Amniotic epithelial cell (primary cell): ENCODE data around the gene GAPVD1.
"Not testable (repeated sequence)": the region's sequence is repeated elsewhere in the genome, so short reads cannot be mapped to it uniquely, and the experiment has no call there.

ENCODE experiments used
- DNase-seq: peaks from one replicate; pipeline ENCODE4 v3.0.0-alpha.2; 2010; ENCODE audit warnings: low read depth

Gene GAPVD1

DNA sequence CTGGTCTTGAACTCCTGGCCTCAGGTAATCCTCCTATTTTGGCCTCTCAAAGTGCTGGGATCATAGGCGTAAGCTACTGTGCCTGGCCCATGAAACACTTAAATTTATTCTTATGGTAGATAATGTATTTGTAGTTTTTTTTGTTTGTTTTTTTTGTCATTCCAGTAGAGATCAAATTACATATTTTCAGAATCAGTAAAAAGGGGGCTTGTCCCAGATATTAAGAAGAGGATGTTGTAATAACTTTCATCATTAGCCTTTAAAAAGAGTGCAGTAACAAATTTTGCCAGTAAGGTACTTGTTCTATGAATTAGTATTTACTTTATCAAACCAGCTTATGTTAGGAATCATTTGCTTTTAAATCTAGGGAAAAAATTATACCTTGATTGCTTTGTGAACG is 42.6 kb downstream of the GAPVD1 start:
- no peak for DNase-seq

DNA sequence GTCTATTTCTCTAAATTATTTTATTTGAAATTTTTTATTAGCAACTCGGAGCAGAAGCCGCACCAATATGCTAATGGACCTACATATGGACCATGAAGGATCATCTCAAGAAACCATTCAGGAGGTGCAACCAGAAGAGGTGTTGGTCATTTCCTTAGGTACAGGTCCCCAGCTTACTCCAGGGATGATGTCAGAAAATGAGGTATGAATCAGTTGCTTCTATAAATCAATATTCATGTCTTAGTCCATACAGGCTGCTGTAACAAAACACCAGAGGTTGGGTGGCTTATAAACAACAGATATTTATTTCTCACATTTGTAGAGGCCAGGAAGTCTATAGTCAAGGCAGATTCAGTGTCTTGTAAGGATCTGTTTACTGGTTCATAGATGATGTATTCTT is 50.8 kb downstream of the GAPVD1 start:
- no peak for DNase-seq

DNA sequence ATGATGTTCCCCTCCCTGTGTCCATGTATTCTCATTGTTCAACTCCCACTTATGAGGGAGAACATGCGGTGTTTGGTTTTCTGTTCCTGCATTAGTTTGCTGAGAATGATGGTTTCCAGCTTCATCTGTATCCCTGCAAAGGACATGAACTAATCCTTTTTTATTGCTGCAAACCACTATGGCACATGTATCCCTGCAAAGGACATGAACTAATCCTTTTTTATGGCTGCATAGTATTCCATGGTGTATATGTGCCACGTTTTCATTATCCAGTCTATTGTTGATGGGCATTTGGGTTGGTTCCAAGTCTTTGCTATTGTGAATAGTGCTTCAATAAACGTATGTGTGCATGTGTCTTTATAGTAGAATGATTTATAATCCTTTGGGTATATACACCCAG is 54.7 kb downstream of the GAPVD1 start:
- DNase-seq, result not testable (repeated sequence)

DNA sequence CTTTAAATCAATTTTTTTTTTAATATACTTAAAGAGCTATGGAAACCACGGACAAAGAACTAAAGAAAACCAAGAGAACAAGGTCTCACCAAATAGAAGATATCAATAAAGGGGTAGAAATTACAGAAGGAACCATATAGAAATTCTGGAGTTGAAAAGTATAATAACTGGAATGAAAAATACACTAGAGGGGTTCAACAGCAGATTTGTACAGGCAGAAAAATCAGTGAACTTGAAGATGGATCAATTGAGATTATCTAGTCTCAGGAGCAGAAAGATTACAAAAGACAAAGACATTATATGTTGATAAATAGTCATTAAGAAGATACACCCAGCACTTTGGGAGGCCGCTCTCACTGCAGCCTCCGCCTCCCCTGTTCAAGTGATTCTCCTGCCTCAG is 56.1 kb downstream of the GAPVD1 start:
- DNase-seq, result no peak

DNA sequence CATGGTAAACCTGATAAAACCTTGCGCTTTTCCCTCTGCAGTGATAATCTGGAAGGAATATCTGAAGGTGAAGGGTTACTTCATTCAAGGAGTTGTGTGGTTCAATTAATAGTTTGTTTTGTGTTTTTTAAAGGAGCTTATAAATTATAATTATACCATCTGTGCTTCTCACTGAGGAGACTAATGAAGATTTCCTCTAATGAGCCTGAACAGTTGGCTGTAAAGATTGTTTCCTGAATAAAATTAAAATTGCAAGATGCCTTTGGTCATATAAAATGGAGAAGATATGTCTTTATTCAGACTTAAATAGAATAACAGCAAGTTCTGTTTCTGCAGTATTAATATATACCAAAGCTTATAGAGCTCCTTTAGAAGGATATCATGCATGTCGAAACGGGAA is 59.9 kb downstream of the GAPVD1 start:
- DNase-seq, result no peak

DNA sequence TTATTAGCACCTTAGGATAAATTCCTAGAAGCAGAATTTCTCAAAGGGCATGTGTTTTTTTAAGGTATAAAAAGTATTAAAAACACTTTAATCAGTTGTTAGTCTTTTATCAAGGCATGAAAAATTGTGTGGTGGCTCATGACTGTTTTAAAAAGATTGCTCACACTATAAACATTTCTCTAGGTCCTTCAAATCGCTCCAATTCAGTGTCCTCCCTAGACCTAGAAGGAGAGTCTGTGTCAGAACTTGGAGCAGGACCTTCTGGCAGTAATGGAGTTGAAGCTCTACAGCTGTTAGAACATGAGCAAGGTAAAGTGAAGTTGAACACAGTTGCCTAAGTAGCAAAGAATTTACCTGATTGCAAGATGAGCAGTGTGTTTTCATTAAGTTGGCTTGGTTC is 62.0 kb downstream of the GAPVD1 start:
- DNase-seq, result peak; percentile 9

DNA sequence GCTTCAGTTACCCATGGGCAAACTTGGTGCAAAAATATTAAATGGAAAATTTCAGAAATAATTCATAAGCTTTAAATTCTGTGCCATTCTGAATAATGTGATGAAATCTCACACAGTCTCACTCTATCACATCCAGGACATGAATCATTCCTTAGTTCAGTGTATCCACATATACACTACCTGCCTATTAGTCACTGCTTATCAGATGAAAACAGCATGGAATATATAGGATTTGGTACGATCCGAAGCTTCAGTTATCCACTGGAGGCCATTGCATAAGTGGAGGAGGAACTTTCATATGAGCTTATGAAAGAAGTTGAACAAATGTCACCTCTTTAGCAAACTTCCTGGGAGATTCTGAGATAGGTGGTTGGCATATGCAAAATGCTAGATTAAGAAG is 64.2 kb downstream of the GAPVD1 start:
- DNase-seq, result peak; percentile 52

DNA sequence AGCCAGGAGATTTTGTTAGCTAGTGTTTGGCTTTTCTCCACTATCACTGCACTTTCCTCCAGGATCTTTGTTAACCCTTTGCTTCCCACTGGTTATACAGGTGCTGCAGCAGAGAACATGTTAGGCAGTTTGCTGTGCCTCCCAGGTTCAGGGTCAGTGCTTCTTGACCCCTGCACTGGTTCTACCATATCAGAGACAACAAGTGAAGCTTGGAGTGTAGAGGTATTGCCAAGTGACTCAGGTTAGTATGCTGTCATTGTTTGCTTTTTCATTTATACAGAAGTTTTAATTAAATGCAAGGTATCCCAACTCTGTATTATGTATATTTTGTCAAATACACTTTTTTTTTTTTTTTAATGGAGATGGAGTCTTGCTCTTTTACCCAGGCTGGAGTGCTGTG is 68.4 kb downstream of the GAPVD1 start:
- no peak for DNase-seq

DNA sequence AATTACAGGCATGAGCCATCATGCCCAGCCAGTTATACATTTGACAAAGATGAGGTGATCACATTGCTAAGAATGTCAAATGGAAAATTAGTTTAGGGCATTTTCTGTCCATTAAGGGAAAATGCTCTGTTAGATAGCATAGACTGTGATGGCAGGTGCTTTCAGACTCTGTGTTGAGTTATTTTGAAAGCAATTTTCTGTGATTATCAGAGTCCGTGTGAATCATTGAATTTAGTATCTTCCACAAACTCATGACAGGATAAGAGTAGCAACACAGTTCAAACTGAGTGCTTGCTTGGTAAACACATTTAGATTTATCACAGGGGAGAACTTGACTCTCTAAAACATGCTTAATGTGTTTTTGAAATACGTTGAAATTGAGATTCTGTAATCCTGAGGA is 69.0 kb downstream of the GAPVD1 start:
- DNase-seq, result peak; percentile 25

DNA sequence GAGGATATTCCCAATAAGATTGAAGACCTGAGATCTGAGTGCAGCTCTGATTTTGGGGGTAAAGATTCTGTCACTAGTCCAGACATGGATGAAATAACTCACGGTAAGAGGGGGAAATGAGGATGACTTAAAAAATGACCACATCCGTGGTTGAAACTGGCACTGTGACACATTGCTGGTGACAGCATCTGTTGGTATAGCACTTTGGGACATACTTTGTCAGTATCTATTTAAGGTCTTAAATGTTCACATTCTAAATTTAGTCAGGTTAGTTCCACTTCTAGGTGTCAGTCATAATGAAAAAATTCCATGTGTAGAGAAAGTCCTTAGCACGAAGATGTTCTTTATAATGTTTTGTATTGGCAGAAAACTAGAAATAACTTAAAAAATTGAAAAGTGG is 70.9 kb downstream of the GAPVD1 start:
- no peak for DNase-seq

DNA sequence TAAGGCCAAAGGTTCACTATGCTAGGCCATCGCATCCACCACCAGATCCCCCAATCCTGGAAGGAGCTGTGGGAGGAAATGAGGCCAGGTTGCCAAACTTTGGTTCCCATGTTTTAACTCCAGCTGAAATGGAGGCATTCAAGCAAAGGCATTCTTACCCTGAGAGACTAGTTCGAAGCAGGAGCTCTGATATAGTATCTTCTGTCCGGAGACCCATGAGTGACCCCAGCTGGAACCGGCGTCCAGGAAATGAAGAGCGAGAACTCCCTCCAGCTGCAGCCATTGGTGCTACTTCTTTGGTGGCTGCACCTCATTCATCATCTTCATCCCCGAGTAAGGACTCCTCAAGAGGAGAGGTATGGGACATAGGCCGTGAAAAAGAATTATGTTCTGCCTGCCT is 75.6 kb downstream of the GAPVD1 start:
- DNase-seq, result no peak

DNA sequence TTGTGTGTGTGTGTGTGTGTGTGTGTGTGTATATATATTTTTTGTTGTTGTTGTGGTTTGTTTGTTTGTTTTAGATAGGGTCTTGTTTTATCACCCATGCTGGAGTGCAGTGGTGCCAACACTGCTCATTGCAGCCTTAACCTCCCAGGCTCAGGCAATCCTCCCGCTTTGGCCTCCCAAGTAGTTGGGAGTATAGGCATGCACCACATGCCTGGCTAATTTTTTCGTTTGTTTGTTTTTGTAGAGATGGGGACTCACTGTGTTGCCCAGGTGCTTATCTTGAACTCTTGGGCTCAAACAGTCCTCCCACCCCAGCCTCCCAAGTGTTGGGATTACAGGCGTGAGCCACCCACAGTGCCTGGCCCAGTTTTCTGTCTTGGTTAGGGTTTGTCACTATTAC is 77.3 kb downstream of the GAPVD1 start:
- DNase-seq, result no peak

DNA sequence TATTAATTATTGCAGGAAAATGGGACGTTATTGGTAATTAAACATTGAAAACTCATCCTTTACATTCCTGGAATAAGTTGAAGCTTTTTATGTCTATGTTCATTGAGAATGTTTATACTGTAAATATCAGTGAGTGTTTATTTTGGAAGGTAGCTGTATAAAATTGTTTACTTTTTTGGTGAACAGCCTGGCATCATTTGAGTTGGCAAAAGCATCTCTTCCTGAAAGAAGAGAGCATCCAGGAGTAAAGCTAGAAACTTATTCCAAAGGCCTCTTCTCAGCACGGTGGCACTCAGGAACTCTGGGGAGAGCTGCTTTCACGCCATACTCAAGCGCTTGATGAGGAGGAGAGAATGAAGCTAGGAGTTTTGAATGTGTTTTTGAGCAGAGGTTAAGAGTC is 79.9 kb downstream of the GAPVD1 start:
- DNase-seq, result no peak

DNA sequence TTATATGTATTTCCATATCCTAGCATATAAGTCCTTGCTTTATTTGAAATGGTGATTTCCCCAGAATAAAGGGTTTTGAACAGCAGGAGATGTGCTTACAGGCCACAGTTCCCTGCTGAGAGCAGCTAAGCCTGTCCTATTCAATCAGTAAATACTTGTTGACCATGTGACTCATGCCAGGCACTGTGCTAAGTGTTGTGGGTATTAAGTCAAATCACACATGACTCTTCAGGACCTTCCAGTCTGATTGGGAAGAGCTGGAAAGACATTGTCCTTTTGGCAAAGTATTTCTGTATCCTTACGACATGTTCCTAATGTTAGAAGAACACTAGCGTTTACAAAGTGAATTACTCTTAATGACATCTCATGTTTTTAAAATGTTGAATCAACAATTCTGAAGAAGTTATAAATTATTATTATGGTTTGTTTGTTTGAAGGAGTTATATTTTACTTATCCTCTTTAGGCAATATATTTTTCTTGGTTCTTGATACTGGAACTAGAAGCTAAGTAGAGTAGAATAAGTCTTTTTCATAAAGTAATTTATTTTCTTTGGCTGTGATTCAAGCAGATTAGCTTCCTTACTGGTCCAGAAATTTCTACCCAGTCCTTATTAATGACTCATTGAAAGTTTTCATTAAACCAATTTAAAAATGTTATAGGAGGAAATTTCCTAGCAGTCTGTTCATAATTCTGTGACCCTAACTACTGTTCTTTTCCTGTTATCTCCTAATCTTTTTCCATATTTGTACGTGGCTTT is 82.1 kb downstream of the GAPVD1 start:
- peak; percentile 63 for DNase-seq

DNA sequence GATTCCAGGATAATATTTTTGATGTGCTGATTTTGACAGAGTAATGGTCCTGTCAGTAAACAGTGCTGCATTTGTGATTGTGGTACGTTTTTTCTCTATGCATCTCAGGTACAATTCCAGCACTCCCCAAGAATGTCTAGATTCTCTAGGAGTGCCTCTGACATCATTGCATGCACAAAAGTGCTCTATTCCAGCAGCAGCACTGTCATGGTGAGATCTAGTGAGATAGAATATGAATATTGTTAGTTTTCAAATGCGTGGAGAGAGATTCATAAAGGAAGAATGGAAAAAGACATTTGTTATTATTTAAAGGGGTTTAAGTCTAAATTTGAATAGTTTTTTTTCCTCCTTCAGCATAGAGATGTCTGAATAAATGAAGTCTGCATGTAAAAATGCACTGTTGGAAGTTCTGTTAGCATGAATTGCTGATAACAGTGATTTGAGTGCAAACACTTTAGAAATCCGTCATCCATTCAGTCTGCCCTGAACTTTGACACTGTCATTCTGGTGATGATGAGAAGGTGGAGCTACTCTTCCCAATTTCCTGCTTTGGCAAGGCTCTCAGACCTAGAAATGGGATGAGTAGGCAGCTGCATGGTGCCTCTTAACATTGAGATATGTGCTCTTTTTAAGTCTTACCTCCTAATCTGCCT is 84.6 kb downstream of the GAPVD1 start:
- DNase-seq, result no peak

DNA sequence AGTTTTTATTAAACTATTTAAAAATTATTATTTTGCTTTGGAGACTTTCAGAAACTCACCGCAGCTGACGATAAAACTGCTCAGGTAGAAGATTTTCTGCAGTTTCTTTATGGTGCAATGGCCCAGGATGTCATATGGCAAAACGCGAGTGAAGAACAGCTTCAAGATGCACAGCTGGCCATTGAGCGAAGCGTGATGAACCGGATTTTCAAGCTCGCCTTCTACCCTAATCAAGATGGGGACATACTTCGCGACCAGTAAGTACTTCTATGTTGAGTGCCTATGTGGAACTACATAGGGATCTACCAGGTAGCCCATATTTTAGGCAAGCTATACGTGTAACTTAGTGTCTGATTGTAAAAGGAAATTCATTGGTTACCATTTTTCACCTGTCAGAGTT is 94.0 kb downstream of the GAPVD1 start:
- no peak for DNase-seq

DNA sequence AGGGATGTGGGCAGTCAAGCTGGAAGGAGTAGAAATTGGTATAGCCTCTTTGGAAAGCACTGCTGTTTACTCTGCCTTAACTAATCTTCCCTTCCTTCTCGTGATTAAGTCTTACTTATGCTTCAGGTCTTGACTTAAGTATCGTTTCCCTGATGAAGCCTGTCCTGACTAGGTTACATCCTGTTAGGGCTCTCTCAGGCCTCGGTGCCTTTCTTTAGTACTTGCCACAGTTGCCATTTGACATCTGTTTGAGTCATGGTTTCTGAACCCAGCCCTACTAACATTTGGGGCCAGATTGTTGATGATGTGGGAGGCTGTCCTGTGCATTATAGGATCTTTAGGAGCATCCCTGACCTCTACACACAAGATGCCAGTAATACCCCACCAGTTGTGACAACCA is 94.4 kb downstream of the GAPVD1 start:
- DNase-seq, result no peak

DNA sequence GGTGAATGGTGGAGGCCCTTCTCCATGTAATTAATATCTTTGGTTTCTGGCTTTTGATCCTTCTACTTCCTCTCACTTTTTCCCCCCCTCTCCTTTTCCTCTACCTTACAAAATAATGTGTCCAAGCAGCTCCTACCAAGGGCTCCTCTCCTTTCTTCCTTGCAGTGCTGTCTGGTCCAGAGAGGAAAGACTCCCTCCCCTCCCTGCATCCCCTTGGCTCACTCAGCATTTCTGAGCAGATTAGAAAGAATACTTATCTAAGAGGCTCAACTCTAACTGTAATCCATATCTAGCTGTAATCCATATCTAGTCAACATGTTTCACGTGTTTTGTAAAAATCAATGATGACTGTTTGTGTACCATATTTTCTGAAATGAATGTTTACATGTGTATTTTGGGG is 97.4 kb downstream of the GAPVD1 start:
- no peak for DNase-seq

DNA sequence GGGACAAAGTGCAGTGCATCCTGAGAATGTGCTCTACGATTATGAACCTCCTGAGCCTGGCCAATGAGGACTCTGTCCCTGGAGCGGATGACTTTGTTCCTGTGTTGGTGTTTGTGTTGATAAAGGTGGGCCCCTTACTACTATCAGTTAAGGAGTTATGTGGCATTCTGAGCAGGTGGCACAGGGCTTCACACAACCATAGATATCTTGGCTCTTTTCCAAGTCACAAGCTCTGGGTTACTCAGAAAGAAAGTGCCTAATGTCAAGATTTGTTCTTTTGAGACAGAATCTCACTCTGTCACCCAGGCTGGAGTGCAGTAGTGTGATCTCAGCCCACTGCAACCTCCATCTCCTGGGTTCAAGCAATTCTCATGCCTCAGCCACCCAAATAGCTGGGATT is 99.0 kb downstream of the GAPVD1 start:
- DNase-seq, result no peak

DNA sequence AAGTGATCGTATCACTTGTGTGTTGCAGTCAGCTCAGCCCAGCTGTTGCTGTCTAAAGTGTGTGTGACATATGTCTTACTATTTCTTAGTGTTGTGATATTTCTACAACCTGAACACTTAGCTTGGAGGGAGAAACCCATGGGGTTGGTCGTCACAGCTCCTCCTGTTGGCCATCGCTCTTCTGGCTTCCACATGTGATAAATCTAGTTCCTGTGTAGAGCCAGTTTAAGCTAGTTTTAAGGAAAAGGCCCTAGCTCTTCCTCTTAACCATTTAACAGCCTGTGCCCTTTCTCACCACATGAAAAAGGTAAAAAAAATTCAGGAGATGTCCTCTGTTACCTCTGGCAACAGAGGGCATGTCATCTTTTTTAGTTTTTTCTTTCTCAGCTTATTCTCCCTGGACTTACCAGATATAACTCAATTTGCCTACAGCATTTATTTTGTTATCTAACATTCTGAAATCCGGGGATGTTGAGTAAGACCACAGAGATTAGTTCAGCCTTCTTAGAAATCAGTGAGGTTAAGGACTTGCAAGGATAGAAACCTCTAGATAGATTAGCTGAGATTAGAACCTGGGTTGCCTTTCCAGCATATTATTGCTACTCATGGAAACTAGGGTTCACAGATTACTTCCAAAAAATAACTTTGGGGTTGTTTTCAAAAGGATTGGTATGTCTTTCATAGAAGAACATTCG is 100.4 kb downstream of the GAPVD1 start:
- DNase-seq, result peak; percentile 83

DNA sequence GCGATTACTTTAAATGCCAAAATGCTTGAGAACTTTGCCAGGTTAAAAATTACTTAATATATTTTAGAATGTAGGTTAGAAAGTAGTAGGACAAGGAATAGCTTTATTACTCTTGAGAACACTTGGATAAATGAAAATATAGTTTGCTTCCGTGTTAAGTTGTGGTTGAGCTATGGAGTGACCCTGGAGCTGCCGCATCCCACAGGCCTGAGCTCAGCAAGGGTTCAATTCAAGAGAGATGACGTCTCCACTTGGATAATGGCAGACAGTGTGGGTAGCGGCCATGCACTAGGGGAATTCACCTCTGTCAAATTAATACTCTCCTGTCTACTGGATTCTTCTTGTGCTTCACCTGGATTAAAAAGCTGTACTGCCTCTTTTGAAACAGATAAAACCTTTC is 105.0 kb downstream of the GAPVD1 start:
- no peak for DNase-seq

DNA sequence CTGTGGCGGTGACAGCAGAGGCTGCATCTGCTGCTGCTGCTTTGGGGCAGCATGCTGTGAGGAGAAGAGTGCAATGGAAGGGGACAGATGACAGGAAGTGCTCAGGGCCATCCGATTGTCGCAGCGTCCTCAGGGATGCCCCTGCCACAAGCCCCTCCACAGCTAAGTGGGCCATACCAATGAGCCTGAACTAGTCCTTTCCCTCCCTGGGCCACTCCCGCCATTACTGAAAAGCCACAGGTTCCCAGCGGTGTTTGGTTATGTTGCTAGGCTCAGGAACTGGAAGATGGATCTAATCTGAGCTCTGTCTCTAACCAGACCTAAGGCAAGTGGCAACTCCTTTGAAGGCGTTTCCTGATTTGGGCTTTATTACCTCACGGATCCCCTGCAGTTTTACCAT is 109.2 kb downstream of the GAPVD1 start:
- no peak for DNase-seq

DNA sequence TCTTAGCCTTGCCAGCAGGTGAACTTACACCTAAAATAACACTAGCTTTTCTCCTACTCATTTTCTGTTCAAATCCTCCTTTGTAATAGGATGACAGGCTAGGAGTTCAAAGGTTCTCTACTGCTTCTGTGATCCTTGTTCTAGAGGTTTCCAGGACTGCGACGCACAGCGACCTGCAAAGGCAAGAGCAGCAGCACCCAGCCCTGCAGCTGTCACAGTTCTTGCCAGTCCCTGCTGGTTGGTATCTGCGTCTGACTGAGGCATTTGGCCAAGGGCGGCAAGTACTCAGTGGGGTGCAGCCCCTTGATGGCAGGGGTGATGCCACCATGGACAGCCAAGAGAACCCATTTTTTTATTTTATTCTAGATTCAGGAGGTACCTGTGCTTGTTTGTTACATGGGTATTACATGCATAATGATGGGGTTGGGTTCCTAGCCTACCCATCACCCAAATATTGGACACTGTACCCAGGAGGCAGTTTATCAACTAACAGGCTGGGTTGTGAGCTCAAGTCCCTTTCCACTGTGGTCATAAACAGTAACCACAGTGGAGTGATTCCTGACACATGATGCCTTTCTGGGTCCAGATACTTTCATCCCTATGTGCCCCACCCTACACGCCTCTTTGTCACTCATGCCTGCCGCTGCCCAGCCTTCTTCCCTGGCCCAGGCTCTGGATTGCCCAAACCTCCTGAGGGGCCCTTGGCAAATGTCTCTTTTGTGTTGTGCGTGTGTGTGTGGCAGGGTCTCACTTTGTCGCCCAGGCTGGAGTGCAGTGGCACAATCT is 111.0 kb downstream of the GAPVD1 start:
- DNase-seq, result no peak
